Stomach (tissue), 9 donors: ENCODE data around the gene FBF1. TPM values are rescaled to one million over a fixed set of nuclear protein-coding genes. Genes with fewer than 3 reads are reported as not detected.
"Not testable (repeated sequence)": the region's sequence is repeated elsewhere in the genome, so short reads cannot be mapped to it uniquely, and the experiment has no call there.

Experiments
- DNase-seq, 2 donors: peaks; one replicate each; pipeline versions ENCODE4 v3.0.0 to v3.0.0-alpha.2; 2013 to 2019
- H3K27ac ChIP-seq, 5 donors: fragments of 200-600 bp in 4 of 5; sonication (generic) in 4 of 5; one replicate each; pipeline ENCODE4 v1.5.1; 2013 to 2019; ENCODE audit warnings: mild to moderate bottlenecking in 1 of 5, moderate library complexity in 1 of 5
- H3K27me3 ChIP-seq, 3 donors: fragments of 200-600 bp; sonication (generic); one replicate each; pipeline ENCODE4 v1.5.1; 2017 to 2019; ENCODE audit warnings: mixed run types in 1 of 3
- H3K36me3 ChIP-seq, 4 donors: fragments of 200-600 bp; sonication (generic); 1 replicate in 3 of 4; 2 replicates in 1 of 4; pipeline ENCODE4 v1.5.1; 2016 to 2019
- H3K4me1 ChIP-seq, 4 donors: fragments of 200-600 bp; sonication (generic); one replicate each; pipeline ENCODE4 v1.5.1; 2016 to 2019
- H3K4me3 ChIP-seq, 4 donors: fragments of 200-600 bp; sonication (generic) in 3 of 4; one replicate each; pipeline ENCODE4 v1.5.1; 2016 to 2019; ENCODE audit warnings: mild to moderate bottlenecking in 1 of 4
- H3K9me3 ChIP-seq, 4 donors: fragments of 200-600 bp; sonication (generic); one replicate each; pipeline ENCODE4 v1.5.1; 2016 to 2019
- CTCF ChIP-seq, 7 experiments: fragments of 450-650 bp in 4 of 7; fragments of 200-600 bp in 3 of 7; sonication (generic) in 3 of 7; IDR thresholded peaks; one replicate each; pipeline ENCODE4 v1.5.1; 2016 to 2019; ENCODE audit warnings: antibody characterized with exemption in 7 of 7, control low read depth in 2 of 7, mild to moderate bottlenecking in 1 of 7
- EP300 ChIP-seq: sonication (generic); formaldehyde crosslinking; IDR thresholded peaks from one replicate; pipeline ENCODE4 v1.6.1; 2017; ENCODE audit warnings: antibody characterized with exemption
- POLR2A ChIP-seq, 4 donors: fragments of 450-650 bp; IDR thresholded peaks; one replicate each; pipeline ENCODE4 v1.6.1; 2016; ENCODE audit warnings: antibody characterized with exemption in 4 of 4, control low read depth in 2 of 4, mild to moderate bottlenecking in 1 of 4, moderate library complexity in 1 of 4
- POLR2AphosphoS5 ChIP-seq, 3 donors: sonication (generic); formaldehyde crosslinking; IDR thresholded peaks; one replicate each; pipeline ENCODE4 v1.6.1; 2016; ENCODE audit warnings: antibody characterized with exemption in 3 of 3
- WGBS, 5 donors: extraction: QIAGEN DNeasy Blood & Tissue Kit in 3 of 5; methylation state at CpG; one replicate each; pipeline versions ENCODE4 v1.1.5 to v1.1.7; 2013 to 2018; 5-methylcytosine and 5-hydroxymethylcytosine counted together
- intact Hi-C: fragments of 100-400 bp; cut with DNase I; formaldehyde crosslinking; loops from one replicate; pipeline ENCODE4 v1.15.1; 2023; ENCODE audit warnings: low total_unique reads
- polyA plus RNA-seq, 3 donors: library from polyadenylated mRNA; stranded (reverse); fragments of 200-250 nt; gene quantifications; one replicate each; pipeline ENCODE4 v1.2.3, GENCODE V29; 2013
- total RNA-seq, 5 donors: library from RNA; depleted of rRNA; stranded (reverse); fragments of >200 nt; gene quantifications; one replicate each; pipeline versions ENCODE4 v1.1.0 to v1.2.3, GENCODE V29; 2014 to 2016
- donor health status: healthy with polysubstance abuse.
- donor health status: Bipolar disorder and iron deficiency.
- donor health status: healthy.

The FBF1 gene
- total and polyA plus RNA-seq, 8 donors = 1.7 to 21.7 (median 10.4) TPM

- H3K4me3 ChIP-seq = no peak overlapping the region
- 83 to 94% (median 91%) methylated on average over 21 to 31 of the region's 31 CpGs for WGBS, 5 donors
- no peaks in the 10 kb centered on the region for H3K9me3 ChIP-seq
- no peak for DNase-seq
- H3K27me3 ChIP-seq = no peaks in the 10 kb centered on the region
- H3K4me1 ChIP-seq = peaks cover 14 to 46% (median 28%) of the 10 kb centered on the region in 4 donors
- H3K27ac ChIP-seq = no peak overlapping the region
- H3K36me3 ChIP-seq = peaks cover 29 to 55% (median 40%) of the 10 kb centered on the region in 4 donors
- TF ChIP-seq POLR2AphosphoS5 (IDR thresholded peaks at IDR 0.05) (no peak), EP300 (no peak), POLR2A (IDR thresholded peaks at IDR 0.05) (no peak), CTCF (IDR thresholded peaks at IDR 0.05) (no peak)
- intact Hi-C loops = no loop called here
These were observed 49.7 kb downstream of the FBF1 start for GRCh38 chr17:75891022-75891604.

- no peak overlapping the region for H3K27ac ChIP-seq
- peaks cover 29 to 55% (median 40%) of the 10 kb centered on the region in 4 donors for H3K36me3 ChIP-seq
- no peaks in the 10 kb centered on the region for H3K27me3 ChIP-seq
- peaks cover 1 to 30% (median 15%) of the 10 kb centered on the region in 4 donors for H3K4me1 ChIP-seq
- DNase-seq = no peak
- intact Hi-C loops = no loop called here
- no peak overlapping the region for H3K4me3 ChIP-seq
- WGBS, 5 donors = 67 to 77% (median 74%) methylated on average over 6 of the region's 6 CpGs
- TF ChIP-seq CTCF (IDR thresholded peaks at IDR 0.05) (no peak), POLR2A (IDR thresholded peaks at IDR 0.05) (no peak), POLR2AphosphoS5 (IDR thresholded peaks at IDR 0.05) (no peak), EP300 (no peak)
- no peaks in the 10 kb centered on the region for H3K9me3 ChIP-seq
These were observed 51.4 kb downstream of the FBF1 start for GRCh38 chr17:75889454-75889853.

GRCh38 chr17:75888484-75888883 is 52.4 kb downstream of the FBF1 start:
- Histone ChIP-seq H3K27me3 (no peaks in the 10 kb centered on the region), H3K9me3 (no peaks in the 10 kb centered on the region), H3K27ac (no peak overlapping the region), H3K4me1 (peaks cover 0 to 20% (median 6%) of the 10 kb centered on the region in 4 donors), H3K4me3 (no peak overlapping the region), H3K36me3 (peaks cover 29 to 55% (median 40%) of the 10 kb centered on the region in 4 donors)
- WGBS, 5 donors = 80 to 85% (median 82%) methylated on average over 6 of the region's 6 CpGs
- no peak for DNase-seq
- TF ChIP-seq POLR2AphosphoS5 (IDR thresholded peaks at IDR 0.05) (no peak), POLR2A (IDR thresholded peaks at IDR 0.05) (no peak), EP300 (no peak), CTCF (IDR thresholded peaks at IDR 0.05) (no peak)
- intact Hi-C loops = no loop called here

GRCh38 chr17:75885860-75886259 is 55.0 kb downstream of the FBF1 start:
- peaks cover 14 to 37% (median 22%) of the 10 kb centered on the region in 4 donors for H3K36me3 ChIP-seq
- H3K4me1 ChIP-seq, DNase-seq, H3K27me3 ChIP-seq, H3K9me3 ChIP-seq, H3K4me3 ChIP-seq, H3K27ac ChIP-seq, intact Hi-C loops: not testable (repeated sequence)
- 69 to 81% (median 77%) methylated on average over 9 of the region's 9 CpGs for WGBS, 5 donors

GRCh38 chr17:75885431-75885830 is 55.4 kb downstream of the FBF1 start:
- WGBS, 5 donors = 68 to 84% (median 78%) methylated on average over 8 of the region's 8 CpGs
- intact Hi-C loops = no loop called here
- TF ChIP-seq POLR2A (IDR thresholded peaks at IDR 0.05) = no peak
- no peaks in the 10 kb centered on the region for H3K9me3 ChIP-seq
- H3K36me3 ChIP-seq = peaks cover 10 to 32% (median 18%) of the 10 kb centered on the region in 4 donors
- no peaks in the 10 kb centered on the region for H3K27me3 ChIP-seq
- H3K4me1 ChIP-seq = peaks cover 0 to 7% (median 0%) of the 10 kb centered on the region in 4 donors
- no peak overlapping the region for H3K27ac ChIP-seq
- H3K4me3 ChIP-seq = no peak overlapping the region
- DNase-seq = no peak
